Hepatocyte (in vitro differentiated cells): ENCODE measurements around the gene DPH2. TPM values are rescaled to one million over a fixed set of nuclear protein-coding genes. Genes with fewer than 3 reads are reported as not detected.

ENCODE experiments used
- DNase-seq: peaks from one replicate; pipeline ENCODE4 v3.0.0-alpha.2; 2016; ENCODE audit warnings: low spot score
- H2AFZ ChIP-seq: fragments of 200-600 bp; sonication (generic); 2 replicates; pipeline ENCODE4 v1.6.0; 2016; ENCODE audit warnings: antibody characterized with exemption, mild to moderate bottlenecking
- H3K27ac ChIP-seq: fragments of 200-600 bp; sonication (generic); 2 replicates; pipeline ENCODE4 v1.5.1; 2016; ENCODE audit warnings: mild to moderate bottlenecking
- H3K27me3 ChIP-seq: fragments of 200-600 bp; sonication (generic); 2 replicates; pipeline ENCODE4 v1.6.1; 2016
- H3K36me3 ChIP-seq: fragments of 200-600 bp; sonication (generic); replicated peaks from 2 replicates; pipeline ENCODE4 v1.5.1; 2016; ENCODE audit warnings: low read depth; ENCODE audit not compliant: insufficient read depth
- H3K4me1 ChIP-seq: fragments of 200-600 bp; sonication (generic); 2 replicates; pipeline ENCODE4 v1.5.1; 2016; ENCODE audit warnings: mild to moderate bottlenecking, moderate library complexity; ENCODE audit not compliant: insufficient read depth
- H3K4me2 ChIP-seq: fragments of 200-600 bp; sonication (generic); 2 replicates; pipeline ENCODE4 v1.6.0; 2016
- H3K4me3 ChIP-seq: fragments of 200-600 bp; sonication (generic); 2 replicates; pipeline ENCODE4 v1.5.1; 2016; ENCODE audit warnings: mild to moderate bottlenecking
- H3K79me2 ChIP-seq: fragments of 200-600 bp; sonication (generic); 2 replicates; pipeline ENCODE4 v1.6.0; 2017; ENCODE audit warnings: mild to moderate bottlenecking
- H3K9me2 ChIP-seq: fragments of 200-600 bp; sonication (generic); replicated peaks from 2 replicates; pipeline ENCODE4 v1.6.0; 2017; ENCODE audit warnings: mild to moderate bottlenecking; ENCODE audit not compliant: insufficient read depth
- H3K9me3 ChIP-seq: fragments of 200-600 bp; sonication (generic); 2 replicates; pipeline ENCODE4 v1.5.1; 2016; ENCODE audit warnings: low read depth, mild to moderate bottlenecking
- H4K20me1 ChIP-seq: fragments of 200-600 bp; sonication (generic); 2 replicates; pipeline ENCODE4 v1.6.0; 2016; ENCODE audit warnings: mild to moderate bottlenecking; ENCODE audit not compliant: insufficient read depth, poor library complexity, severe bottlenecking
- EZH2 ChIP-seq: fragments of 200-600 bp; sonication (generic); IDR thresholded peaks from 2 replicates; pipeline ENCODE4 v1.6.1; 2016; ENCODE audit warnings: antibody characterized with exemption, mild to moderate bottlenecking, borderline replicate concordance
- EZH2phosphoT487 ChIP-seq: fragments of 200-600 bp; sonication (generic); IDR thresholded peaks from one replicate; pipeline ENCODE4 v1.6.1; 2018; ENCODE audit warnings: antibody characterized with exemption, mild to moderate bottlenecking, low read depth, moderate library complexity; ENCODE audit not compliant: unreplicated experiment, severe bottlenecking
- WGBS: methylation state at CpG from one replicate; pipeline ENCODE4 v1.1.6; 2016; ENCODE audit warnings: low lambda C conversion rate; ENCODE audit errors: missing lambda C conversion rate; 5-methylcytosine and 5-hydroxymethylcytosine counted together
- polyA plus RNA-seq: library from polyadenylated mRNA; unstranded; fragments of >200 nt; fragmentation: Nextera tagmentation; extraction: Ambion mirVana; gene quantifications from 2 replicates; pipeline ENCODE4 v1.2.1, GENCODE V29; 2016
- total RNA-seq: library from RNA; depleted of rRNA; stranded (reverse); fragments of >200 nt; gene quantifications from 2 replicates; pipeline ENCODE4 v1.2.3, GENCODE V29; 2014
- TF ChIP-seq, protein P1 (sequence below): fragments of 200-600 bp; sonication (generic); IDR thresholded peaks from 2 replicates; pipeline ENCODE4 v1.5.1; 2016; ENCODE audit warnings: antibody characterized with exemption, mild to moderate bottlenecking; ENCODE audit not compliant: poor library complexity

Gene DPH2
- total and polyA plus RNA-seq, 2 experiments from 2014 or later = 18.6 to 21.5 TPM

DNA sequence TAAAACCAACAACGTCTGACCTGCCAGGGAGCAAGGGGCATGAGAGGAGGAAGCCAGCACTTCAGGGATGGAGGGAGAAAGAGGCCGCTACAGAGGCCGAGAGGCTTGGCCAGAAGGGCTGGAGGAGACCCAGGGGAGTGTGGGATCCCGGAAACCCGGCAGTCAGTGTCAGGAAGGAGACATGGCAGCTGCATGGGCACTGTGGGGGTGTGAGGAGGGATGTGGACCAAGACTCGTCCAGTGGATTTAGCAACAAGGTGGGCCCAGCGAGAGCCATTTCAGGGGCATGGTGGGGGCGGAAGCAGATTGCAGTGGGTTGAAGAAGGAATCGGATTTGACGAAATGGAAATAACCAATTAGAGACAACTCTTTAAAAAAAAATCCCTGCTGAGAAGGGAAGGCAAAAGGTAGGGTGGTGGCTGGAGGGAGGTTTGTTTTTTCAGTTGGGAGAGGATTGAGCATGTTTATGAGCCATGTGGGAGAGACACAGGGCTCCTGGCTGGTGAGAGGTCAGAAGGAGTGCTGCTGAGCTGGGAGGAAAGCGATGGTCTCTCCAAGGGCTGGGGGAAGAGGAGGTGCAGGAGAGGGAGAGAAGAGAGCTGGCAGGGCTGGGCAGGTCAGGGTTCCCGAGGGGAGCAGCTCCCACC, 13.6 kb downstream of the DPH2 start:
- H3K27ac ChIP-seq = no peak overlapping the region
- no peaks in the 10 kb centered on the region for H4K20me1 ChIP-seq
- H3K36me3 ChIP-seq = no peaks in the 10 kb centered on the region
- no peaks in the 10 kb centered on the region for H3K27me3 ChIP-seq
- peaks cover 23% of the 10 kb centered on the region for H3K4me1 ChIP-seq
- TF ChIP-seq, protein P1, sequence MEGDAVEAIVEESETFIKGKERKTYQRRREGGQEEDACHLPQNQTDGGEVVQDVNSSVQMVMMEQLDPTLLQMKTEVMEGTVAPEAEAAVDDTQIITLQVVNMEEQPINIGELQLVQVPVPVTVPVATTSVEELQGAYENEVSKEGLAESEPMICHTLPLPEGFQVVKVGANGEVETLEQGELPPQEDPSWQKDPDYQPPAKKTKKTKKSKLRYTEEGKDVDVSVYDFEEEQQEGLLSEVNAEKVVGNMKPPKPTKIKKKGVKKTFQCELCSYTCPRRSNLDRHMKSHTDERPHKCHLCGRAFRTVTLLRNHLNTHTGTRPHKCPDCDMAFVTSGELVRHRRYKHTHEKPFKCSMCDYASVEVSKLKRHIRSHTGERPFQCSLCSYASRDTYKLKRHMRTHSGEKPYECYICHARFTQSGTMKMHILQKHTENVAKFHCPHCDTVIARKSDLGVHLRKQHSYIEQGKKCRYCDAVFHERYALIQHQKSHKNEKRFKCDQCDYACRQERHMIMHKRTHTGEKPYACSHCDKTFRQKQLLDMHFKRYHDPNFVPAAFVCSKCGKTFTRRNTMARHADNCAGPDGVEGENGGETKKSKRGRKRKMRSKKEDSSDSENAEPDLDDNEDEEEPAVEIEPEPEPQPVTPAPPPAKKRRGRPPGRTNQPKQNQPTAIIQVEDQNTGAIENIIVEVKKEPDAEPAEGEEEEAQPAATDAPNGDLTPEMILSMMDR = no peak
- TF ChIP-seq EZH2 = no peak
- TF ChIP-seq EZH2phosphoT487 = no peak
- no peak overlapping the region for H3K4me2 ChIP-seq
- no peak overlapping the region for H2AFZ ChIP-seq
- H3K4me3 ChIP-seq = no peak overlapping the region
- H3K9me2 ChIP-seq = no peaks in the 10 kb centered on the region
- no peak for DNase-seq
- 93% methylated on average over 12 of the region's 12 CpGs for WGBS
- no peaks in the 10 kb centered on the region for H3K9me3 ChIP-seq
- peaks cover 21% of the 10 kb centered on the region for H3K79me2 ChIP-seq

DNA sequence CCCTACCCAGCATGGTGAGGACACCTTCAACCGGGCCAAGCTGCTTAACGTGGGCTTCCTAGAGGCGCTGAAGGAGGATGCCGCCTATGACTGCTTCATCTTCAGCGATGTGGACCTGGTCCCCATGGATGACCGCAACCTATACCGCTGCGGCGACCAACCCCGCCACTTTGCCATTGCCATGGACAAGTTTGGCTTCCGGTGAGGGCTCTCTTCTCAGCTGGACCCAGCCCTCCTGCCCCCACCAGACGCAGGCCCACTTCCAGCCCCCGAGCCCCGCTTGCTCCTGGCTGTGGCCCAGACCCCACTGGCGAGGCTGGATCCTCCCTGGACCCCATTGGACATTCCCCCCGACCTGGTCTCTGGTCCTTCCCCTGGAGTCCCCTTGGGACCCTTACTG, 15.0 kb downstream of the DPH2 start:
- no peak for DNase-seq
- Histone ChIP-seq H3K4me2 (no peak overlapping the region), H3K27ac (no peak overlapping the region), H3K79me2 (peaks cover 13% of the 10 kb centered on the region), H2AFZ (no peak overlapping the region), H3K4me3 (no peak overlapping the region), H3K9me2 (no peaks in the 10 kb centered on the region), H3K36me3 (no peaks in the 10 kb centered on the region), H3K9me3 (no peaks in the 10 kb centered on the region), H3K4me1 (peaks cover 18% of the 10 kb centered on the region), H4K20me1 (no peaks in the 10 kb centered on the region), H3K27me3 (no peaks in the 10 kb centered on the region)
- no peak for TF ChIP-seq EZH2
- TF ChIP-seq, protein P1 = no peak
- no peak for TF ChIP-seq EZH2phosphoT487
- 97% methylated on average over 12 of the region's 16 CpGs for WGBS

DNA sequence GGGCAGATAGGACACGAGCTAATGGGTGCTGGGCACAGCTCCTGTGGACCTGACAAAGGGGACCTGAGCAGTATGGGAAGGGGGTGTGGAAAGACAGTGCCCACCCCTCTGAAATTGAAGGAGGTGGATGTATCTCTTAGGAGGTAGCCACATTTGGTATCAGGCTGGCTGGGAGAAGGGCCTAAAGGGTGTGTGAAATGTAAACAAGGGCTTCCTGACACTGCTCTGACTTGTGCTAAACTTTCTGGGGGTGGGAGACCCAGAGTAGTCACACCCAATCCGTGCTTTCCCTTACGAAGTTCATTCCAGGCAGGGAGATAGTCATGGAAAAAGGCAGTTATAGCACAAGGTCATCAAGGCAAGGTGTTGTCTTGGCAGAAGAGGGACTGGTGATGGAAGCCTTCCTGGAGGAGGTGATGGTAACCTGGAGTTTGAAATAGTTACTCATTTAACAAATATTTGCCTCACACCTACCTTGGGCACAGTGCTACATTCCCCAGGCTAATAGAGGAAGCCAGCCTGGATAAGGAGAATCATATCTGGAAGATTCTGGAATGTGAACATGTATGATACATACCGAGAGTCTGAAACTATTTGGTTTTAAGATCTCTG, 16.3 kb downstream of the DPH2 start:
- Histone ChIP-seq H3K36me3 (no peaks in the 10 kb centered on the region), H2AFZ (no peak overlapping the region), H3K9me2 (no peaks in the 10 kb centered on the region), H3K4me2 (no peak overlapping the region), H3K9me3 (no peaks in the 10 kb centered on the region), H4K20me1 (no peaks in the 10 kb centered on the region), H3K27me3 (no peaks in the 10 kb centered on the region), H3K4me3 (no peak overlapping the region), H3K27ac (peak overlapping the region; percentile 89), H3K4me1 (peaks cover 14% of the 10 kb centered on the region), H3K79me2 (peaks cover 7% of the 10 kb centered on the region)
- TF ChIP-seq EZH2 (no peak), EZH2phosphoT487 (no peak)
- TF ChIP-seq, protein P1 = no peak
- DNase-seq = no peak
- 69% methylated on average over 4 of the region's 4 CpGs for WGBS
